ENCODE results near the gene LSM14B.
A peak's percentile ranks its signal among the peaks of the same experiment; 100 is the strongest.

Gene LSM14B

GRCh38 chr20:62133864-62134263 lies 11.6 kb downstream of the LSM14B start:
- peak overlapping the region; percentile 39; the same call in 1 of the 2 replicates for H3K27ac ChIP-seq (replicated peaks)
- H3K4me3 ChIP-seq (replicated peaks; ENCODE audit: insufficient read depth, low read length), result no peak overlapping the region

GRCh38 chr20:62134735-62135231 lies 12.5 kb downstream of the LSM14B start:
- DNase-seq (ENCODE audit: low read depth in 1 of 2, low spot score in 1 of 2), result no peak
- Histone ChIP-seq H3K4me3 (replicated peaks; ENCODE audit: insufficient read depth, low read length) (no peak overlapping the region), H3K27ac (replicated peaks) (peak overlapping the region; percentile 37; the same call in 1 of the 2 replicates), H3K27me3 (ENCODE audit: insufficient read depth, poor library complexity, severe bottlenecking) (no peaks in the 10 kb centered on the region)
- TF ChIP-seq CTCF (IDR thresholded peaks at IDR 0.05; ENCODE audit: insufficient read depth, low read length) (no peak), GABPA (IDR thresholded peaks at IDR 0.05; ENCODE audit: low read depth) (no peak), SPI1 (IDR thresholded peaks at IDR 0.05; ENCODE audit: borderline replicate concordance, low read depth) (no peak), POLR2AphosphoS5 (IDR thresholded peaks at IDR 0.05; ENCODE audit: low read depth) (no peak; the same call in 1 of the 2 replicates), REST (IDR thresholded peaks at IDR 0.05; ENCODE audit: insufficient replicate concordance, low read depth) (no peak)

More at GRCh38 chr20:62133864-62134263, 11.6 kb downstream of the LSM14B start:
- H3K27me3 ChIP-seq (ENCODE audit: insufficient read depth, poor library complexity, severe bottlenecking), result no peaks in the 10 kb centered on the region
- TF ChIP-seq REST (IDR thresholded peaks at IDR 0.05; ENCODE audit: insufficient replicate concordance, low read depth) (no peak), POLR2AphosphoS5 (IDR thresholded peaks at IDR 0.05; ENCODE audit: low read depth) (peak; percentile 15; the same call in 1 of the 2 replicates), CTCF (IDR thresholded peaks at IDR 0.05; ENCODE audit: insufficient read depth, low read length) (peak; percentile 29)
- peak in 1 of 2 experiments; percentile 39 for DNase-seq (ENCODE audit: low read depth in 1 of 2, low spot score in 1 of 2)

- TF ChIP-seq POLR2AphosphoS5 (IDR thresholded peaks at IDR 0.05; ENCODE audit: low read depth), result peak; percentile 37; the same call in 1 of the 2 replicates
- no peak for TF ChIP-seq GABPA (IDR thresholded peaks at IDR 0.05; ENCODE audit: low read depth)
- no peak for DNase-seq (ENCODE audit: low read depth in 1 of 2, low spot score in 1 of 2)
- Histone ChIP-seq H3K4me3 (replicated peaks; ENCODE audit: insufficient read depth, low read length) (no peak overlapping the region), H3K27ac (replicated peaks) (no peak overlapping the region), H3K27me3 (ENCODE audit: insufficient read depth, poor library complexity, severe bottlenecking) (no peaks in the 10 kb centered on the region)
Observed at GRCh38 chr20:62135573-62136266, 13.4 kb downstream of the LSM14B start.

GRCh38 chr20:62136283-62137091 lies 14.2 kb downstream of the LSM14B start:
- Histone ChIP-seq H3K27me3 (ENCODE audit: insufficient read depth, poor library complexity, severe bottlenecking) (no peaks in the 10 kb centered on the region), H3K27ac (replicated peaks) (no peak overlapping the region), H3K4me3 (replicated peaks; ENCODE audit: insufficient read depth, low read length) (no peak overlapping the region)
- TF ChIP-seq CTCF (IDR thresholded peaks at IDR 0.05; ENCODE audit: insufficient read depth, low read length) (peak; percentile 66), POLR2AphosphoS5 (IDR thresholded peaks at IDR 0.05; ENCODE audit: low read depth) (no peak; the same call in 1 of the 2 replicates)
- peak in 1 of 2 experiments; percentile 64 for DNase-seq (ENCODE audit: low read depth in 1 of 2, low spot score in 1 of 2)
